Astrocyte (in vitro differentiated cells and primary cell): ENCODE measurements around the gene ABCB1. TPM values are rescaled to one million over a fixed set of nuclear protein-coding genes. Genes with fewer than 3 reads are reported as not detected.
"Not testable (repeated sequence)": the region's sequence is repeated elsewhere in the genome, so short reads cannot be mapped to it uniquely, and the experiment has no call there.

ENCODE experiments used
- DNase-seq: peaks from one replicate; pipeline ENCODE4 v3.0.0-alpha.2; 2010; ENCODE audit warnings: low read depth
- FAIRE-seq: peaks from 2 replicates; lab custom pipeline; 2011; peaks lifted over from hg19 to GRCh38; lab: Jason Lieb, UNC
- H2AFZ ChIP-seq: 2 replicates; pipeline ENCODE4 v1.6.0; 2012; ENCODE audit warnings: low read depth, low read length, inconsistent platforms
- H3K27ac ChIP-seq: 2 replicates; pipeline ENCODE4 v1.5.1; 2011; ENCODE audit warnings: low read depth, low read length, inconsistent platforms
- H3K27me3 ChIP-seq: 2 replicates; pipeline ENCODE4 v1.6.0; 2011; ENCODE audit warnings: low read length, inconsistent platforms; ENCODE audit not compliant: insufficient read depth
- H3K36me3 ChIP-seq: 2 replicates; pipeline ENCODE4 v1.5.1; 2011; ENCODE audit warnings: low read length, inconsistent platforms; ENCODE audit not compliant: insufficient read depth
- H3K4me1 ChIP-seq: 2 replicates; pipeline ENCODE4 v1.5.1; 2011; ENCODE audit warnings: low read length, inconsistent platforms; ENCODE audit not compliant: insufficient read depth
- H3K4me2 ChIP-seq: 2 replicates; pipeline ENCODE4 v1.6.0; 2012; ENCODE audit warnings: low read length, inconsistent platforms
- H3K4me3 ChIP-seq: 2 replicates; pipeline ENCODE4 v1.5.1; 2011; ENCODE audit warnings: low read depth, mild to moderate bottlenecking, low read length, inconsistent platforms; ENCODE audit not compliant: insufficient read depth
- H3K79me2 ChIP-seq: 2 replicates; pipeline ENCODE4 v1.6.0; 2012; ENCODE audit warnings: mild to moderate bottlenecking, low read length, inconsistent platforms; ENCODE audit not compliant: insufficient read depth
- H3K9ac ChIP-seq: 2 replicates; pipeline ENCODE4 v1.6.0; 2012; ENCODE audit warnings: mild to moderate bottlenecking, low read length, inconsistent platforms
- H3K9me3 ChIP-seq: 2 replicates; pipeline ENCODE4 v1.5.1; 2012; ENCODE audit warnings: low read depth, mild to moderate bottlenecking, low read length, inconsistent platforms; ENCODE audit not compliant: insufficient read depth
- H4K20me1 ChIP-seq: 2 replicates; pipeline ENCODE4 v1.6.0; 2012; ENCODE audit warnings: low read length, inconsistent platforms; ENCODE audit not compliant: insufficient read depth
- H3K27ac Mint-ChIP-seq: one replicate; pipeline ENCODE4 v1.8.0; 2021; ENCODE audit warnings: mild to moderate bottlenecking, mixed read lengths; ENCODE audit not compliant: unreplicated experiment
- H3K27me3 Mint-ChIP-seq: one replicate; pipeline ENCODE4 v1.8.0; 2021; ENCODE audit warnings: low read depth, mixed read lengths; ENCODE audit not compliant: unreplicated experiment
- H3K36me3 Mint-ChIP-seq: one replicate; pipeline ENCODE4 v1.8.0; 2021; ENCODE audit warnings: low read depth, mixed read lengths; ENCODE audit not compliant: unreplicated experiment
- H3K4me1 Mint-ChIP-seq: one replicate; pipeline ENCODE4 v1.8.0; 2021; ENCODE audit warnings: low read depth, mixed read lengths; ENCODE audit not compliant: unreplicated experiment
- H3K4me3 Mint-ChIP-seq: one replicate; pipeline ENCODE4 v1.8.0; 2021; ENCODE audit warnings: mild to moderate bottlenecking, moderate library complexity, mixed read lengths; ENCODE audit not compliant: unreplicated experiment
- H3K9me3 Mint-ChIP-seq: one replicate; pipeline ENCODE4 v1.8.0; 2021; ENCODE audit warnings: mild to moderate bottlenecking, mixed read lengths; ENCODE audit not compliant: unreplicated experiment
- EZH2 ChIP-seq: IDR thresholded peaks from 2 replicates; pipeline ENCODE4 v1.6.1; 2012; ENCODE audit warnings: mild to moderate bottlenecking, low read length, inconsistent platforms; ENCODE audit not compliant: insufficient read depth
- total RNA-seq: library from RNA; stranded (reverse); gene quantifications from 2 replicates; pipeline ENCODE4 v1.2.1, GENCODE V29; 2021
- TF ChIP-seq, protein P1 (sequence below): IDR thresholded peaks from 2 replicates; pipeline ENCODE4 v1.5.1; 2011; ENCODE audit warnings: low read depth, mild to moderate bottlenecking, inconsistent platforms, low read length, moderate library complexity; ENCODE audit not compliant: insufficient read depth

ABCB1 gene
- total RNA-seq, 1 donor from 2014 or later, result 0.79 TPM

DNA sequence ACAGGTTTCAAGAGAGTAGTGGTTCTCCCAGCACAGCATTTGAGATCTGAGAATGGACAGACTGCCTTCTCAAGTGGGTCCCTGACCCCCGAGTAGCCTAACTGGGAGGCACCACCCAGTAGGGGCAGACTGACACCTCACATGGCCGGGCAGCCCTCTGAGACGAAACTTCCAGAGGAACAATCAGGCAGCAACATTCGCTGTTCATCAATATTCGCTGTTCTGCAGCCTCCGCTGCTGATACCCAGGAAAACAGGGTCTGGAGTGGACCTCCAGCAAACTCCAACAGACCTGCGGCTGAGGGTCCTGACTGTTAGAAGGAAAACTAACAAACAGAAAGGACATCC is 135.2 kb downstream of the ABCB1 start:
- not testable (repeated sequence) for DNase-seq, H2AFZ ChIP-seq, H3K4me3 Mint-ChIP-seq, H3K4me2 ChIP-seq, H3K27ac Mint-ChIP-seq, H3K9me3 ChIP-seq, H3K4me1 ChIP-seq, H3K4me1 Mint-ChIP-seq, FAIRE-seq, H3K36me3 Mint-ChIP-seq, H3K9me3 Mint-ChIP-seq, H3K4me3 ChIP-seq, H4K20me1 ChIP-seq, H3K79me2 ChIP-seq, H3K27me3 Mint-ChIP-seq, H3K9ac ChIP-seq, H3K36me3 ChIP-seq, H3K27me3 ChIP-seq, H3K27ac ChIP-seq

- not testable (repeated sequence) for H3K27ac ChIP-seq, H3K36me3 Mint-ChIP-seq, FAIRE-seq, H3K4me1 ChIP-seq, H3K4me3 Mint-ChIP-seq, H4K20me1 ChIP-seq, DNase-seq, H3K9me3 ChIP-seq, H3K4me2 ChIP-seq, H3K27ac Mint-ChIP-seq, H3K4me3 ChIP-seq, H3K36me3 ChIP-seq, H3K27me3 ChIP-seq, H3K27me3 Mint-ChIP-seq, H3K79me2 ChIP-seq, H3K9me3 Mint-ChIP-seq, H3K9ac ChIP-seq, H2AFZ ChIP-seq, H3K4me1 Mint-ChIP-seq
Measured at GRCh38 chr7:87464830-87465533, 135.7 kb downstream of the ABCB1 start.

DNA sequence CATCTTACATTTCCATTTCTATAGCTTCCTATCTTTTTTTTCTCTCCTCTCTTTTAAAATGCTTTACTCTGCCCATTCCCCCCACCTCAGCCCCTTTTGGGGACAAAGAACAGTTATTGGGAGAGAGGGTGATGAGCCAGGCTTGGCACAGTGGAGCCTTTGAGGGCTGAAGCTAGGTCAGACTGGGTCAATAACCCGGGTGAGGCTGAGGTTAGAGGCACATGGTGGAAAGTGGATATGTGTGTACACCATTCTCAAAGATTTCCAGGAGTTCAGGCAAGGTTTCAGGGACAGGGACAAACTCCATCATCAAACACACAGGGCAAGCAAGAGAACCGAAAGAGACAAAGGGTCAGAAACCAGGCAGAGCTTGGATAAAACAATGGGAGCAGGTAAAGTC is 136.7 kb downstream of the ABCB1 start:
- Histone ChIP-seq H3K4me1 (no peaks in the 10 kb centered on the region), H3K36me3 (no peaks in the 10 kb centered on the region), H2AFZ (no peak overlapping the region), H3K27me3 (no peaks in the 10 kb centered on the region), H3K79me2 (no peaks in the 10 kb centered on the region), H3K4me2 (no peak overlapping the region), H3K9me3 (no peaks in the 10 kb centered on the region), H3K9ac (no peak overlapping the region), H4K20me1 (no peaks in the 10 kb centered on the region), H3K27ac (no peak overlapping the region), H3K4me3 (no peak overlapping the region)
- no peaks in the 10 kb centered on the region for H3K36me3 Mint-ChIP-seq
- no peak for TF ChIP-seq EZH2
- TF ChIP-seq, protein P1, sequence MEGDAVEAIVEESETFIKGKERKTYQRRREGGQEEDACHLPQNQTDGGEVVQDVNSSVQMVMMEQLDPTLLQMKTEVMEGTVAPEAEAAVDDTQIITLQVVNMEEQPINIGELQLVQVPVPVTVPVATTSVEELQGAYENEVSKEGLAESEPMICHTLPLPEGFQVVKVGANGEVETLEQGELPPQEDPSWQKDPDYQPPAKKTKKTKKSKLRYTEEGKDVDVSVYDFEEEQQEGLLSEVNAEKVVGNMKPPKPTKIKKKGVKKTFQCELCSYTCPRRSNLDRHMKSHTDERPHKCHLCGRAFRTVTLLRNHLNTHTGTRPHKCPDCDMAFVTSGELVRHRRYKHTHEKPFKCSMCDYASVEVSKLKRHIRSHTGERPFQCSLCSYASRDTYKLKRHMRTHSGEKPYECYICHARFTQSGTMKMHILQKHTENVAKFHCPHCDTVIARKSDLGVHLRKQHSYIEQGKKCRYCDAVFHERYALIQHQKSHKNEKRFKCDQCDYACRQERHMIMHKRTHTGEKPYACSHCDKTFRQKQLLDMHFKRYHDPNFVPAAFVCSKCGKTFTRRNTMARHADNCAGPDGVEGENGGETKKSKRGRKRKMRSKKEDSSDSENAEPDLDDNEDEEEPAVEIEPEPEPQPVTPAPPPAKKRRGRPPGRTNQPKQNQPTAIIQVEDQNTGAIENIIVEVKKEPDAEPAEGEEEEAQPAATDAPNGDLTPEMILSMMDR, result no peak
- H3K4me3 Mint-ChIP-seq, result no peak overlapping the region
- no peaks in the 10 kb centered on the region for H3K4me1 Mint-ChIP-seq
- no peak for FAIRE-seq
- H3K27ac Mint-ChIP-seq, result no peak overlapping the region
- H3K9me3 Mint-ChIP-seq, result peaks cover 1% of the 10 kb centered on the region
- no peak for DNase-seq
- H3K27me3 Mint-ChIP-seq, result peaks cover 4% of the 10 kb centered on the region

- H3K36me3 Mint-ChIP-seq, H4K20me1 ChIP-seq, H3K4me3 Mint-ChIP-seq, H3K27me3 ChIP-seq, H3K4me3 ChIP-seq, H3K9me3 Mint-ChIP-seq, H3K4me2 ChIP-seq, H3K27ac ChIP-seq, H2AFZ ChIP-seq, H3K79me2 ChIP-seq, H3K9ac ChIP-seq, H3K4me1 Mint-ChIP-seq, H3K9me3 ChIP-seq, DNase-seq, FAIRE-seq, H3K4me1 ChIP-seq, H3K36me3 ChIP-seq, H3K27me3 Mint-ChIP-seq, H3K27ac Mint-ChIP-seq: not testable (repeated sequence)
Measured at GRCh38 chr7:87460444-87460843, 140.2 kb downstream of the ABCB1 start.
